K562 (cell line): Measurements from ENCODE around the gene GPR171. TPM values are rescaled to one million over a fixed set of nuclear protein-coding genes. Genes with fewer than 3 reads are reported as not detected.

Experiments
- ATAC-seq: fragments of 200-7000 bp; cut with Tn5 transposase; 3 replicates; pipeline ENCODE4 v1.9.1; 2020; ENCODE audit warnings: moderate library complexity
- BruUV-seq: library from RNA; stranded (reverse); fragments of 400-500 nt; replicated peaks from 2 replicates; lab custom pipeline; 2021; lab: Mats Ljungman, UMichigan
- CTCF ChIA-PET: fragments of 300-600 bp; formaldehyde crosslinking; extraction: SDS; loops from one replicate; lab custom pipeline; 2021; ENCODE audit warnings: low intra/inter-chr PET ratio; lab: Yijun Ruan, JAX
- POLR2A ChIA-PET: fragments of 300-600, 350-650 bp; sonication (Branson Sonifier 250); formaldehyde crosslinking; extraction: SDS; loops from one replicate; lab custom pipeline; 2021; ENCODE audit warnings: antibody characterized with exemption, inconsistent platforms; lab: Yijun Ruan, JAX
- DNase-seq, 4 experiments: peaks; one replicate each; pipeline versions ENCODE4 v3.0.0 to v3.0.0-alpha.2; 2011 to 2018; ENCODE audit warnings: low spot score in 3 of 4, mixed read lengths in 3 of 4; ENCODE audit errors: extremely low read depth in 1 of 4
- FAIRE-seq: peaks from 2 replicates; lab custom pipeline; 2011; peaks lifted over from hg19 to GRCh38; lab: Jason Lieb, UNC
- H2AFZ ChIP-seq: 2 replicates; pipeline ENCODE4 v1.6.0; 2011; ENCODE audit warnings: low read depth, low read length, control low read depth, inconsistent platforms
- H3K27ac ChIP-seq: fragments of 200-600 bp; 3 replicates; pipeline ENCODE4 v1.8.0; 2011; ENCODE audit warnings: low read depth, mild to moderate bottlenecking, control low read depth, inconsistent platforms, low read length, moderate library complexity, mixed read lengths; ENCODE audit errors: extremely low read depth
- H3K27me3 ChIP-seq, 2 experiments: fragments of 300-600 bp in 1 of 2; 2 replicates in 1 of 2; 3 replicates in 1 of 2; pipeline versions ENCODE4 v1.6.0 to v1.8.0; 2011; ENCODE audit warnings: inconsistent platforms in 2 of 2, low read length in 2 of 2, mild to moderate bottlenecking in 1 of 2, mixed read lengths in 1 of 2, moderate library complexity in 1 of 2; ENCODE audit not compliant: control insufficient read depth in 2 of 2, insufficient read depth in 2 of 2
- H3K36me3 ChIP-seq: fragments of 300-600 bp; 3 replicates; pipeline ENCODE4 v1.8.0; 2011; ENCODE audit warnings: mild to moderate bottlenecking, low read length, inconsistent platforms; ENCODE audit not compliant: control insufficient read depth, insufficient read depth
- H3K4me1 ChIP-seq, 2 experiments: fragments of 200-600 bp in 1 of 2; replicated peaks in 1 of 2; 2 replicates in 1 of 2; 3 replicates in 1 of 2; pipeline versions ENCODE4 v1.5.1 to v1.8.0; 2011; ENCODE audit warnings: inconsistent platforms in 2 of 2, low read length in 2 of 2, mild to moderate bottlenecking in 1 of 2, mixed read lengths in 1 of 2, moderate library complexity in 1 of 2; ENCODE audit not compliant: control insufficient read depth in 2 of 2, insufficient read depth in 2 of 2
- H3K4me2 ChIP-seq: 2 replicates; pipeline ENCODE4 v1.6.1; 2011; ENCODE audit warnings: low read length, control low read depth, inconsistent platforms, mixed read lengths; ENCODE audit not compliant: insufficient read depth
- H3K4me3 ChIP-seq: fragments of 200-600 bp; sonication (generic), shearing (Covaris generic); 2 replicates; pipeline ENCODE4 v1.5.1; 2016; ENCODE audit warnings: control low read depth, inconsistent platforms
- H3K79me2 ChIP-seq: fragments of 200-600 bp; 3 replicates; pipeline ENCODE4 v1.8.0; 2011; ENCODE audit warnings: low read length, inconsistent platforms; ENCODE audit not compliant: control insufficient read depth, insufficient read depth
- H3K9ac ChIP-seq, 2 experiments: 2 replicates each; pipeline versions ENCODE4 v1.6.0 to v1.6.1; 2011; ENCODE audit warnings: low read depth in 2 of 2, low read length in 2 of 2, control low read depth in 1 of 2, inconsistent platforms in 1 of 2, mild to moderate bottlenecking in 1 of 2, mixed read lengths in 1 of 2; ENCODE audit not compliant: insufficient read depth in 1 of 2
- H3K9me1 ChIP-seq: one replicate; pipeline ENCODE4 v1.6.0; 2011; ENCODE audit warnings: inconsistent platforms, mild to moderate bottlenecking, low read length, moderate library complexity; ENCODE audit not compliant: control insufficient read depth, insufficient read depth
- H3K9me3 ChIP-seq: replicated peaks from 2 replicates; pipeline ENCODE4 v1.5.1; 2011; ENCODE audit warnings: low read depth, low read length, inconsistent platforms; ENCODE audit not compliant: control insufficient read depth, insufficient read depth
- H4K20me1 ChIP-seq: replicated peaks from 2 replicates; pipeline ENCODE4 v1.6.1; 2011; ENCODE audit warnings: low read length, inconsistent platforms, mixed read lengths; ENCODE audit not compliant: control insufficient read depth, insufficient read depth
- ARID3A ChIP-seq: IDR thresholded peaks from 2 replicates; pipeline ENCODE4 v1.6.1; 2012; ENCODE audit warnings: low read depth, low read length, improper control_type of control experiment, borderline replicate concordance
- EHMT2 ChIP-seq: fragments of 450-650 bp; IDR thresholded peaks from 2 replicates; pipeline ENCODE4 v1.6.1; 2018; ENCODE audit warnings: antibody characterized with exemption
- KHSRP ChIP-seq: fragments of 450-650 bp; IDR thresholded peaks from 2 replicates; pipeline ENCODE4 v1.6.1; 2017
- MECOM ChIP-seq: fragments of 250-450 bp; sonication (Bioruptor Pico); IDR thresholded peaks from 2 replicates; pipeline ENCODE4 v1.8.0; 2022; ENCODE audit warnings: inconsistent platforms
- POLR2A ChIP-seq: fragments of 450-650 bp; conservative IDR thresholded peaks from 2 replicates; pipeline ENCODE4 v1.6.1; 2016
- PRDM10 ChIP-seq: fragments of 450-650 bp; IDR thresholded peaks from 2 replicates; pipeline ENCODE4 v1.6.1; 2018; ENCODE audit not compliant: partially characterized antibody
- SPI1 ChIP-seq: IDR thresholded peaks from 2 replicates; pipeline ENCODE4 v1.6.1; 2011; ENCODE audit warnings: low read depth, low read length, control low read depth, borderline replicate concordance
- SREBF2 ChIP-seq: sonication (generic); formaldehyde crosslinking; IDR thresholded peaks from 2 replicates; pipeline ENCODE4 v1.4.0; 2020; ENCODE audit warnings: mild to moderate bottlenecking, missing genetic modification reagents
- TGIF2 ChIP-seq: sonication (generic); formaldehyde crosslinking; IDR thresholded peaks from 2 replicates; pipeline ENCODE4 v1.8.1; 2022; ENCODE audit warnings: mild to moderate bottlenecking, missing genetic modification reagents, moderate library complexity
- VEZF1 ChIP-seq: fragments of 200-800 bp; sonication (Bioruptor generic); IDR thresholded peaks from 2 replicates; pipeline ENCODE4 v1.6.1; 2017; ENCODE audit warnings: missing genetic modification characterization, missing compliant biosample characterization
- ZBTB17 ChIP-seq: fragments of 450-650 bp; formaldehyde crosslinking; IDR thresholded peaks from 2 replicates; pipeline ENCODE4 v1.4.0; 2020; ENCODE audit warnings: mild to moderate bottlenecking
- ZNF133 ChIP-seq: fragments of 250-450 bp; sonication (Bioruptor Pico); IDR thresholded peaks from 2 replicates; pipeline ENCODE4 v1.4.0; 2020; ENCODE audit warnings: mild to moderate bottlenecking
- ZNF224 ChIP-seq: sonication (generic); formaldehyde crosslinking; IDR thresholded peaks from 2 replicates; pipeline ENCODE4 v1.8.0; 2022; ENCODE audit warnings: mild to moderate bottlenecking, missing genetic modification reagents
- ZNF561 ChIP-seq: fragments of 450-650 bp; formaldehyde crosslinking; conservative IDR thresholded peaks from 2 replicates; pipeline ENCODE4 v1.4.0; 2020; ENCODE audit warnings: mild to moderate bottlenecking, moderate library complexity
- ZNF778 ChIP-seq: fragments of 450-650 bp; formaldehyde crosslinking; IDR thresholded peaks from 2 replicates; pipeline ENCODE4 v1.4.0; 2020; ENCODE audit warnings: mild to moderate bottlenecking, moderate library complexity
- WGBS: fragments of 100-300 bp; shearing (Covaris generic); methylation state at CpG from one replicate; pipeline ENCODE4 v1.1.6; 2016; ENCODE audit warnings: low coverage, mixed read lengths; ENCODE audit not compliant: insufficient coverage; ENCODE audit errors: missing lambda C conversion rate; 5-methylcytosine and 5-hydroxymethylcytosine counted together
- in situ Hi-C: fragments of 300-500 bp; cut with MboI; formaldehyde crosslinking; loops from 4 replicates; pipeline ENCODE4 v1.15.0; 2018; ENCODE audit warnings: inconsistent platforms, mixed read lengths
- intact Hi-C: fragments of 100-400 bp; cut with micrococcal nuclease; formaldehyde crosslinking; loops from 2 replicates; pipeline ENCODE4 v1.14.2; 2022
- polyA plus RNA-seq, 8 experiments: library from polyadenylated mRNA; depleted of rRNA in 4 of 8; stranded (reverse) in 5 of 8; unstranded in 3 of 8; fragments of >200 nt; fragmentation: Nextera tagmentation in 2 of 8; fragmentation: Illumina TruSeq in 1 of 8; extraction: Ambion mirVana in 2 of 8; extraction: Trizol in 1 of 8; gene quantifications; 2 replicates each; pipeline versions ENCODE4 v1.2.1 to v1.2.3, GENCODE V29; 2011 to 2014; ENCODE audit warnings: inconsistent platforms in 1 of 8, missing spikeins in 1 of 8
- total RNA-seq, 7 experiments: library from RNA; depleted of rRNA in 6 of 7; stranded (reverse); fragments of >200 nt in 6 of 7; fragmentation: Illumina TruSeq in 2 of 7; extraction: Trizol in 2 of 7; gene quantifications; 2 replicates each; pipeline versions ENCODE4 v1.2.1 to v1.2.3, GENCODE V29; 2011 to 2021; ENCODE audit warnings: low replicate concordance in 1 of 7

GPR171 gene
- total and polyA plus RNA-seq, 9 of the 15 experiments (the other 6 are each of a cell fraction or from before 2014, with no cell fraction given), result not detected

- 0% methylated on average over 1 of the region's 1 CpG for WGBS
- no peak overlapping the region for H2AFZ ChIP-seq
- H3K4me2 ChIP-seq, result no peak overlapping the region
- TF ChIP-seq KHSRP, result no peak
- no peak for TF ChIP-seq SPI1
- no peak for TF ChIP-seq ZNF778 (CRISPR knock-in tag)
- no peak for TF ChIP-seq TGIF2
- no peak for TF ChIP-seq VEZF1 (CRISPR knock-in tag)
- no peak for TF ChIP-seq ZNF133 (CRISPR knock-in tag)
- TF ChIP-seq MECOM (CRISPR knock-in tag), result no peak
- no peak for TF ChIP-seq ZNF561 (CRISPR knock-in tag)
- TF ChIP-seq EHMT2, result no peak
- no peak for TF ChIP-seq ZNF224 (CRISPR knock-in tag)
- TF ChIP-seq ARID3A, result no peak
- TF ChIP-seq POLR2A, result no peak
- TF ChIP-seq ZBTB17 (CRISPR knock-in tag), result no peak
- TF ChIP-seq PRDM10, result no peak
- no peak for TF ChIP-seq SREBF2 (CRISPR knock-in tag)
- ATAC-seq (no peak), DNase-seq (no peak), FAIRE-seq (no peak)
- H3K36me3 ChIP-seq, result no peaks in the 10 kb centered on the region
- H3K79me2 ChIP-seq, result no peaks in the 10 kb centered on the region
- in situ Hi-C loops (loop anchor here (25.0 kb wide), 1 partner anchor 609 kb away; no protein-coding TSS in a partner anchor), intact Hi-C loops (no loop called here)
- no peak overlapping the region for H3K27ac ChIP-seq
- no peak overlapping the region for H3K4me3 ChIP-seq
- H3K9me1 ChIP-seq, result peaks cover 3% of the 10 kb centered on the region
- POLR2A ChIA-PET, result no interaction called here
- H3K9me3 ChIP-seq, result no peaks in the 10 kb centered on the region
- H4K20me1 ChIP-seq, result no peaks in the 10 kb centered on the region
- no peaks in the 10 kb centered on the region for H3K4me1 ChIP-seq
- peaks cover 5 to 14% of the 10 kb centered on the region in 2 experiments for H3K27me3 ChIP-seq
- no peak overlapping the region for H3K9ac ChIP-seq
- no TSS peak for BruUV-seq
- CTCF ChIA-PET, result interaction anchor here (1.0 to 2.2 kb wide), 3 partner anchors 51 to 610 kb away, joined by 3 to 23 read pairs (median 6); no protein-coding TSS in a partner anchor
These were observed 25.6 kb upstream of the GPR171 start for GRCh38 chr3:151228666-151229040.
